Measurements from ENCODE around the gene PARD3B.

DNA sequence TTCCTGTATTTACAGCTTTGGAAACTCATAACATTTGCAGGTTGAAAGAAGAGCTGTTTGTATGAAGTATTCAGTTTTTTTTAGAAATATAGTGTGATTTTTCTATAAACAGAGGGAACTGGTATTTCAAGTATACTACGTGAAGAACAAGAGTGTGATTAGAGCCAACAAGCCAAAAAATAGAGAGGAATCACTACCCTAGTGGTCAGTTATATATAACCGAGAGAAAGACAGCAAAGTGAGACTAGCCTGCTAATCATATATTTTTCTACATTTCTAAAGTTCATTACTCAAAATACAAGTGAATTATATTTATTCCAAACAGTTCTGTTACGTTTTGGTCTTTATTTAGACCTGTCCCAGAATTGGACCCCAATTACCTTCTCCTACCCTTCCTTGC, 692.2 kb downstream of the PARD3B start:
- TF ChIP-seq, protein P1, sequence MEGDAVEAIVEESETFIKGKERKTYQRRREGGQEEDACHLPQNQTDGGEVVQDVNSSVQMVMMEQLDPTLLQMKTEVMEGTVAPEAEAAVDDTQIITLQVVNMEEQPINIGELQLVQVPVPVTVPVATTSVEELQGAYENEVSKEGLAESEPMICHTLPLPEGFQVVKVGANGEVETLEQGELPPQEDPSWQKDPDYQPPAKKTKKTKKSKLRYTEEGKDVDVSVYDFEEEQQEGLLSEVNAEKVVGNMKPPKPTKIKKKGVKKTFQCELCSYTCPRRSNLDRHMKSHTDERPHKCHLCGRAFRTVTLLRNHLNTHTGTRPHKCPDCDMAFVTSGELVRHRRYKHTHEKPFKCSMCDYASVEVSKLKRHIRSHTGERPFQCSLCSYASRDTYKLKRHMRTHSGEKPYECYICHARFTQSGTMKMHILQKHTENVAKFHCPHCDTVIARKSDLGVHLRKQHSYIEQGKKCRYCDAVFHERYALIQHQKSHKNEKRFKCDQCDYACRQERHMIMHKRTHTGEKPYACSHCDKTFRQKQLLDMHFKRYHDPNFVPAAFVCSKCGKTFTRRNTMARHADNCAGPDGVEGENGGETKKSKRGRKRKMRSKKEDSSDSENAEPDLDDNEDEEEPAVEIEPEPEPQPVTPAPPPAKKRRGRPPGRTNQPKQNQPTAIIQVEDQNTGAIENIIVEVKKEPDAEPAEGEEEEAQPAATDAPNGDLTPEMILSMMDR (IDR thresholded peaks at IDR 0.05) = no peak
- no peak for TF ChIP-seq POLR2AphosphoS5 (IDR thresholded peaks at IDR 0.05)
- no peak for TF ChIP-seq EP300 (IDR thresholded peaks at IDR 0.05)

All from stomach (tissue), 4 donors.